ENCODE measurements around the gene ARFGAP2.

Gene ARFGAP2

DNA sequence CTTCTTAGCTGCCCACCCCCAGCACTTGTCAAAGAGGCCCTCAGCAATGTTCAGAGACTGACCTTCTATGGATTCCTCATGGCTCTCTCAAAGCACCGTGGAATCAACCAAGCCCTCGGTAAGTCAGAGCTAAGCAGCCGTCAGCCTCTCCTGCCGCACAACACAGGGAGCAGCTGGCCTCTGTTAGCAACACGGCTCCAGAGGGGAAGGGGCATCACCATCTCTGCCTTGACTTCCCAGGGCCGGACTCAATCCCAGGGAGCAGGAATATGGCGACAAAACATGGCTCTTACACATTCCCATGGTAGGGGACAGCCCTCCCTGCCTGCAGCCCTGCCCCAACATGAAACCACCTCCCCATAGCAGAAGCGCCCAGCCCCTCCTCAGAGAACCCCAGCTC lies 18.9 kb downstream of the ARFGAP2 start:
- TF ChIP-seq ZBTB7A (IDR thresholded peaks at IDR 0.05; ENCODE audit: low read depth) (no peak), RAD21 (IDR thresholded peaks at IDR 0.05; ENCODE audit: low read depth) (no peak), EGR1 (IDR thresholded peaks at IDR 0.05) (no peak), TAF1 (IDR thresholded peaks at IDR 0.05; ENCODE audit: low read depth) (no peak), YY1 (IDR thresholded peaks at IDR 0.05; ENCODE audit: low read depth) (no peak), TCF12 (IDR thresholded peaks at IDR 0.05; ENCODE audit: low read depth) (no peak), EP300 (IDR thresholded peaks at IDR 0.05; ENCODE audit: borderline replicate concordance) (no peak), CEBPB (IDR thresholded peaks at IDR 0.05) (no peak), NFIC (IDR thresholded peaks at IDR 0.05) (no peak), FOXM1 (IDR thresholded peaks at IDR 0.05; ENCODE audit: borderline replicate concordance, low read depth) (no peak), TEAD4 (IDR thresholded peaks at IDR 0.05) (no peak), CREB1 (IDR thresholded peaks at IDR 0.05; ENCODE audit: low read depth) (no peak)
- TF ChIP-seq, protein P1, sequence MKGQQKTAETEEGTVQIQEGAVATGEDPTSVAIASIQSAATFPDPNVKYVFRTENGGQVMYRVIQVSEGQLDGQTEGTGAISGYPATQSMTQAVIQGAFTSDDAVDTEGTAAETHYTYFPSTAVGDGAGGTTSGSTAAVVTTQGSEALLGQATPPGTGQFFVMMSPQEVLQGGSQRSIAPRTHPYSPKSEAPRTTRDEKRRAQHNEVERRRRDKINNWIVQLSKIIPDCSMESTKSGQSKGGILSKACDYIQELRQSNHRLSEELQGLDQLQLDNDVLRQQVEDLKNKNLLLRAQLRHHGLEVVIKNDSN (IDR thresholded peaks at IDR 0.05): no peak
- TF ChIP-seq, protein P2, sequence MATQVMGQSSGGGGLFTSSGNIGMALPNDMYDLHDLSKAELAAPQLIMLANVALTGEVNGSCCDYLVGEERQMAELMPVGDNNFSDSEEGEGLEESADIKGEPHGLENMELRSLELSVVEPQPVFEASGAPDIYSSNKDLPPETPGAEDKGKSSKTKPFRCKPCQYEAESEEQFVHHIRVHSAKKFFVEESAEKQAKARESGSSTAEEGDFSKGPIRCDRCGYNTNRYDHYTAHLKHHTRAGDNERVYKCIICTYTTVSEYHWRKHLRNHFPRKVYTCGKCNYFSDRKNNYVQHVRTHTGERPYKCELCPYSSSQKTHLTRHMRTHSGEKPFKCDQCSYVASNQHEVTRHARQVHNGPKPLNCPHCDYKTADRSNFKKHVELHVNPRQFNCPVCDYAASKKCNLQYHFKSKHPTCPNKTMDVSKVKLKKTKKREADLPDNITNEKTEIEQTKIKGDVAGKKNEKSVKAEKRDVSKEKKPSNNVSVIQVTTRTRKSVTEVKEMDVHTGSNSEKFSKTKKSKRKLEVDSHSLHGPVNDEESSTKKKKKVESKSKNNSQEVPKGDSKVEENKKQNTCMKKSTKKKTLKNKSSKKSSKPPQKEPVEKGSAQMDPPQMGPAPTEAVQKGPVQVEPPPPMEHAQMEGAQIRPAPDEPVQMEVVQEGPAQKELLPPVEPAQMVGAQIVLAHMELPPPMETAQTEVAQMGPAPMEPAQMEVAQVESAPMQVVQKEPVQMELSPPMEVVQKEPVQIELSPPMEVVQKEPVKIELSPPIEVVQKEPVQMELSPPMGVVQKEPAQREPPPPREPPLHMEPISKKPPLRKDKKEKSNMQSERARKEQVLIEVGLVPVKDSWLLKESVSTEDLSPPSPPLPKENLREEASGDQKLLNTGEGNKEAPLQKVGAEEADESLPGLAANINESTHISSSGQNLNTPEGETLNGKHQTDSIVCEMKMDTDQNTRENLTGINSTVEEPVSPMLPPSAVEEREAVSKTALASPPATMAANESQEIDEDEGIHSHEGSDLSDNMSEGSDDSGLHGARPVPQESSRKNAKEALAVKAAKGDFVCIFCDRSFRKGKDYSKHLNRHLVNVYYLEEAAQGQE (IDR thresholded peaks at IDR 0.05; ENCODE audit: low read depth): no peak

GRCh38 chr11:47156951-47157350 lies 19.7 kb downstream of the ARFGAP2 start:
- TF ChIP-seq, protein P1 (IDR thresholded peaks at IDR 0.05): no peak
- no peak for TF ChIP-seq CREB1 (IDR thresholded peaks at IDR 0.05; ENCODE audit: low read depth)
- no peak for TF ChIP-seq CEBPB (IDR thresholded peaks at IDR 0.05)
- no peak for TF ChIP-seq TAF1 (IDR thresholded peaks at IDR 0.05; ENCODE audit: low read depth)
- no peak for TF ChIP-seq YY1 (IDR thresholded peaks at IDR 0.05; ENCODE audit: low read depth)
- TF ChIP-seq EGR1 (IDR thresholded peaks at IDR 0.05): no peak
- TF ChIP-seq ZBTB7A (IDR thresholded peaks at IDR 0.05; ENCODE audit: low read depth): no peak
- TF ChIP-seq EP300 (IDR thresholded peaks at IDR 0.05; ENCODE audit: borderline replicate concordance): no peak
- TF ChIP-seq, protein P2 (IDR thresholded peaks at IDR 0.05; ENCODE audit: low read depth): no peak
- no peak for TF ChIP-seq TEAD4 (IDR thresholded peaks at IDR 0.05)
- TF ChIP-seq TCF12 (IDR thresholded peaks at IDR 0.05; ENCODE audit: low read depth): no peak
- no peak for TF ChIP-seq MAX (IDR thresholded peaks at IDR 0.05)
- TF ChIP-seq FOXM1 (IDR thresholded peaks at IDR 0.05; ENCODE audit: borderline replicate concordance, low read depth): no peak
- TF ChIP-seq NFIC (IDR thresholded peaks at IDR 0.05): no peak
- no peak for TF ChIP-seq RAD21 (IDR thresholded peaks at IDR 0.05; ENCODE audit: low read depth)

DNA sequence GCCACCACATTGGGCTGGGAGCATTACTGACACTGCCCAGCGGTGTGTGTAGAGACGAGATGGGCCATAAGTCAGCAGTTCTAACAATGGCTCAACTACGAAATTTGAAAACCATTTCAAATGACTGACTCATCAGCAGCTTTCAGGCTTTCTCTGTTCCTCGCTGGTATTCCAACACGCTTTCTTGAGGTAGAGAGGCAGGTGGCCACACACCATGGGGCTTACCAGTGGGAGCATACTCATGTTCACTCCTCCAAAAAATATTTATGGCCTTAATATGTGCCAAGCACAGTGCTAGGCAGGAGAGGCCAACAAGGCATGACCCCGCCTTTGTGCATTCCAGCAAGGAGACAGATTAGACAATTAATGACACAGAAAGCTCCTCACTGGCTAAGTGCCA lies 20.3 kb downstream of the ARFGAP2 start:
- no peak for TF ChIP-seq ZBTB7A (IDR thresholded peaks at IDR 0.05; ENCODE audit: low read depth)
- TF ChIP-seq NFIC (IDR thresholded peaks at IDR 0.05): 0 out of 2 replicates have a peak, but pooled peaks have one; percentile 17
- TF ChIP-seq EGR1 (IDR thresholded peaks at IDR 0.05): no peak

DNA sequence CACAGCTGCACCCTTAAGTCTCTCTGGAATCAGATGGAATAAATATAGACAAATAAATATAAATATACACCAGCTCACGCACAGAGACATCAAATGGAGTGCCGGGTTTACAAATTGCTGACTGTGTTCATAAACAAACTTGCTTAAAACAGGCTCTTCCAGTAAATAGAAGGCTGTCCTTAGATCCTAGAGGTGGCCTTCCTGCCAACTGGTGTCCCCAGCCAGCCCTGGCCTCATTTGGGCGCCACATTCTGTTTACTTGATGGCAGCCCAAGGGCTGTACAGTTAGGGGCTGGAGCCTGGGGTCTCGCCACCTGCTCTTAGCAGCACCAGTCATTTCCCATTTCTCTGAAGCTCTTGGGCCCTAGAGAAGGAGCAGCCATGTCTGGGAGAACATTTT lies 20.8 kb downstream of the ARFGAP2 start:
- TF ChIP-seq FOXM1 (IDR thresholded peaks at IDR 0.05; ENCODE audit: borderline replicate concordance, low read depth) (no peak), EP300 (IDR thresholded peaks at IDR 0.05; ENCODE audit: borderline replicate concordance) (no peak), YY1 (IDR thresholded peaks at IDR 0.05; ENCODE audit: low read depth) (no peak), TCF12 (IDR thresholded peaks at IDR 0.05; ENCODE audit: low read depth) (no peak), CEBPB (IDR thresholded peaks at IDR 0.05) (no peak), EGR1 (IDR thresholded peaks at IDR 0.05) (no peak), CREB1 (IDR thresholded peaks at IDR 0.05; ENCODE audit: low read depth) (no peak), TEAD4 (IDR thresholded peaks at IDR 0.05) (no peak), RAD21 (IDR thresholded peaks at IDR 0.05; ENCODE audit: low read depth) (no peak), ZBTB7A (IDR thresholded peaks at IDR 0.05; ENCODE audit: low read depth) (no peak), NFIC (IDR thresholded peaks at IDR 0.05) (no peak), MAX (IDR thresholded peaks at IDR 0.05) (no peak), TAF1 (IDR thresholded peaks at IDR 0.05; ENCODE audit: low read depth) (no peak)
- TF ChIP-seq, protein P2 (IDR thresholded peaks at IDR 0.05; ENCODE audit: low read depth): no peak
- TF ChIP-seq, protein P1 (IDR thresholded peaks at IDR 0.05): no peak
